ENCODE measurements around the gene BRCA1.
A peak's percentile ranks its signal among the peaks of the same experiment; 100 is the strongest.
"Not testable (repeated sequence)": the region's sequence is repeated elsewhere in the genome, so short reads cannot be mapped to it uniquely, and the experiment has no call there.

The BRCA1 gene

GRCh38 chr17:43068570-43069367 is 56.4 kb downstream of the BRCA1 start:
- DNase-seq = peak; percentile 87

GRCh38 chr17:43062984-43063638 is 62.1 kb downstream of the BRCA1 start:
- no peak for DNase-seq

GRCh38 chr17:43056051-43056450 is 69.1 kb downstream of the BRCA1 start:
- no peak for DNase-seq

GRCh38 chr17:43053008-43053407 is 72.2 kb downstream of the BRCA1 start:
- not testable (repeated sequence) for DNase-seq

- no peak for DNase-seq
Observed at GRCh38 chr17:43051969-43052368, 73.2 kb downstream of the BRCA1 start.

GRCh38 chr17:43044024-43044423 is 81.1 kb downstream of the BRCA1 start:
- no peak for DNase-seq

GRCh38 chr17:43043307-43043706 is 81.9 kb downstream of the BRCA1 start:
- no peak for DNase-seq

GRCh38 chr17:43042025-43042628 is 83.0 kb downstream of the BRCA1 start:
- no peak for DNase-seq

GRCh38 chr17:43040655-43041054 is 84.5 kb downstream of the BRCA1 start:
- DNase-seq = no peak

GRCh38 chr17:43039646-43040045 is 85.5 kb downstream of the BRCA1 start:
- DNase-seq = no peak

- no peak for DNase-seq
Observed at GRCh38 chr17:43034894-43035293, 90.3 kb downstream of the BRCA1 start.

GRCh38 chr17:43033948-43034881 is 90.9 kb downstream of the BRCA1 start:
- peak; percentile 86 for DNase-seq

GRCh38 chr17:43031666-43032065 is 93.5 kb downstream of the BRCA1 start:
- DNase-seq = no peak

- no peak for DNase-seq
Observed at GRCh38 chr17:43030137-43030767, 94.9 kb downstream of the BRCA1 start.

GRCh38 chr17:43028221-43028861 is 96.8 kb downstream of the BRCA1 start:
- no peak for DNase-seq

- DNase-seq = no peak
Observed at GRCh38 chr17:43027091-43028032, 97.8 kb downstream of the BRCA1 start.

GRCh38 chr17:43026595-43026994 is 98.6 kb downstream of the BRCA1 start:
- DNase-seq = peak; percentile 49

GRCh38 chr17:43025766-43026537 is 99.2 kb downstream of the BRCA1 start:
- peak; percentile 42 for DNase-seq

GRCh38 chr17:43025290-43025657 is 99.9 kb downstream of the BRCA1 start:
- peak; percentile 66 for DNase-seq

Measured in eye (tissue), 1 donor.